Fibroblast of pulmonary artery (primary cell): Measurements from ENCODE around the gene LTBP2.

Experiments used
- DNase-seq: peaks from one replicate; pipeline ENCODE4 v3.0.0-alpha.2; 2010; ENCODE audit warnings: low read depth
- H3K4me3 ChIP-seq: replicated peaks from 2 replicates; pipeline ENCODE4 v1.5.1; 2011; ENCODE audit warnings: low read depth, mild to moderate bottlenecking, control low read depth, low read length, moderate library complexity
- TF ChIP-seq, protein P1 (sequence below): IDR thresholded peaks from 2 replicates; pipeline ENCODE4 v1.5.1; 2011; ENCODE audit warnings: mild to moderate bottlenecking, control low read depth, low read length, inconsistent platforms; ENCODE audit errors: missing control alignments

The LTBP2 gene

DNA sequence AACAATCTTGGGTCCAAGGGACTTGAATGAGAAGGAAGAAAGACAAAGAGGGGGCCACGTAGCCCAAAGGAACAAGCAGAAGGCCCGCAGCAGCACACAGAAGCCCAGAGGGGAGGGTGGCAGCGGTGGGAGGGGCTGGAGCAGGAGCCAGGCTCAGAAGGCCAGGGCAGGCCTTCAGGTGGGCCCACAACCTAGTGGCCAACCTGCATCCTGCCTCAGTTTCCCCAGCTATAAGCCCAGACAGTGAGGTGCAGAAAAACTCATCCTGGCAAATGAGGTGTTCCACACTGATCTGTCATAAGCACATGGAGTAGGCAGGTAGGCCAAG lies 34.1 kb downstream of the LTBP2 start:
- TF ChIP-seq, protein P1, sequence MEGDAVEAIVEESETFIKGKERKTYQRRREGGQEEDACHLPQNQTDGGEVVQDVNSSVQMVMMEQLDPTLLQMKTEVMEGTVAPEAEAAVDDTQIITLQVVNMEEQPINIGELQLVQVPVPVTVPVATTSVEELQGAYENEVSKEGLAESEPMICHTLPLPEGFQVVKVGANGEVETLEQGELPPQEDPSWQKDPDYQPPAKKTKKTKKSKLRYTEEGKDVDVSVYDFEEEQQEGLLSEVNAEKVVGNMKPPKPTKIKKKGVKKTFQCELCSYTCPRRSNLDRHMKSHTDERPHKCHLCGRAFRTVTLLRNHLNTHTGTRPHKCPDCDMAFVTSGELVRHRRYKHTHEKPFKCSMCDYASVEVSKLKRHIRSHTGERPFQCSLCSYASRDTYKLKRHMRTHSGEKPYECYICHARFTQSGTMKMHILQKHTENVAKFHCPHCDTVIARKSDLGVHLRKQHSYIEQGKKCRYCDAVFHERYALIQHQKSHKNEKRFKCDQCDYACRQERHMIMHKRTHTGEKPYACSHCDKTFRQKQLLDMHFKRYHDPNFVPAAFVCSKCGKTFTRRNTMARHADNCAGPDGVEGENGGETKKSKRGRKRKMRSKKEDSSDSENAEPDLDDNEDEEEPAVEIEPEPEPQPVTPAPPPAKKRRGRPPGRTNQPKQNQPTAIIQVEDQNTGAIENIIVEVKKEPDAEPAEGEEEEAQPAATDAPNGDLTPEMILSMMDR: no peak
- DNase-seq: no peak

DNA sequence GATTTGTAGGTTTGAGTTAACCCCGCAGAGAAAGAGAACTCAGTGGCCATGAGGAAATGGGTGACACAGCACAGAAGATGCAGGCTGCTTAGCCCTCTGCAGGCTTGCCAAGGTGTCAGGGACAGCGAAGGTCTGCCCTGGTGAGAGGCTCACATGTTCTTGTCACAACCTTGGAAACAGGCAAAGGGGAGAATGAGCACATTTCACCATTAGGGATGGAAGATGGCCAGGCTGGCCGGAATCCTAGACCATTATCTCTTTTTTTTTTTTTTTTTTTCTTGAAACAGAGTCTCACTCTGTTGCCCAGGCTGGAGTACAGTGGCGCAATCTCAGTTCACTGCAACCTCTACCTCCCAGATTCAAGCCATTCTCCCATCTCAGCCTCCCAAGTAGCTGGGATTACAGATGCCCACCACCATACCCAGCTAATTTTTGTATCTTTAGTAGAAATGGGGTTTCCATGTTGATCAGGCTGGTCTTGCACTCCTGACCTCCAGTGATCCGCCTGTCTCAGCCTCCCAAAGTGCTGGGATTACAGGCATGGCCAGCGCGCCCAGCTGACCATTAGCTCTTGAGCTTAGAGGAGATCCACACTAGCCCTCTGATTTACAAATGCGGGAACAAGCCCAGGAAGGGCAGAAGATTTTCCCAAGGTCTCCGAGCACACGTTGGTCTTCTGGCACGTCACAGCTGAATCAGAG lies 34.6 kb downstream of the LTBP2 start:
- TF ChIP-seq, protein P1: no peak
- H3K4me3 ChIP-seq: no peak overlapping the region
- DNase-seq: peak; percentile 74

More for the DNA sequence above, 34.1 kb downstream of the LTBP2 start:
- H3K4me3 ChIP-seq: no peak overlapping the region

DNA sequence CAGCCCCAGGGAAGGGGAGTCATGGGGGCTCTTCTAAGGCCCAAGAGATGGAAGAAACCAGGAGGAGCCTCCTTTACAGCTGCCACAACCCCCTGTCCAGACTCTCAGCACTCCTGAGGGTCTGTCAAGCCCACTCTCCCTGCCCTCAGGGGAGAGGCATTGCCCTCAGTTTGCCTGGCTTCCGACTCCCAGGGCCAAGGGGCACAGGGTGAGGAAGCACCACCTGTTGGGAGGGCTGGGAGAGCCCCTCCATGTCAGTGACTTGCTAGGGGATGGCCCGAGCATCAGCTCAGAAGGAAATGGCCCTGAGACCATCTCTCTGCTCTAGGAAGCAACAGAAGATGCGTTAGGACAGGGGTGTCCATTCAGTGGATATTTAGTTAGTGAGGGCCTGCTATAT lies 36.1 kb downstream of the LTBP2 start:
- H3K4me3 ChIP-seq: no peak overlapping the region
- TF ChIP-seq, protein P1: no peak
- DNase-seq: no peak

DNA sequence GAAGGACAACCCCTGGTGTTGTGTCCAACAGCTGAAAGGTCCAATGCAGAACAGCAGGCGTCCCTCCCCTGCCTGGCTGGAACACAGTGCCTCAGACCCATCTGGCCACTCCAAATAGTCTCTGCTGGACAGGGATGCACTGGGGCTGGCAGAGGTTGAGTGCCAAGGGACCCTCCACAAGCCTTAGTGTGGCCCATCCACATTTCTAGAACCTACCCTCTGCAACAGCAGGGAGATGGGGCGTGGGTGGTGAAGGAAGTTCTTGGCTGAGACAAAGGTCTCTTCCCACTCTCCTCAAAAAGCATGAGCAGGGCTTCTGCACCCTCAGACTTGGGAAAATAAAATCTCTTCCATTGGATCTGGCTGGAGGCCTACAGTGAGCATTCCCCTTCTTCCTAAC lies 36.5 kb downstream of the LTBP2 start:
- TF ChIP-seq, protein P1: no peak
- no peak for DNase-seq
- no peak overlapping the region for H3K4me3 ChIP-seq

DNA sequence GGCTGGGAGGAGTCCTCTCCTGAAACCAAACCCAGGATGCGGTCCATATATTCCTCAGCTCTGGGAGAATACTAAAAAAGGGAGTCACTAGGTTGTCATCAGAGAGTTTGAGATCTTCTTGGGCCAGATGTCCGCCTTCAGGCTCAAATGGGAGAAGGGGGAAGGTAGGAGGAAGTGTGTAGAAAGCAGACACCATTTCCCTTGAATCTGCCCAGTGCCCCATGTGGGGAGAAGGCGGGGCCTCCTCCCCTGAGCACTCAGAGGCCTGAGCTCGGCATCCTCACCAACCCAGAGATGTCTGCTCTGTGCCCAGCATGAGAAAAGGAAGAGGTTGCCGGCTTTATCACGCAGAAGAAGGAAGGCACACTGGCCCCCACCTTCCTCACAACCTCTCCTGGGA lies 37.3 kb downstream of the LTBP2 start:
- no peak for DNase-seq

DNA sequence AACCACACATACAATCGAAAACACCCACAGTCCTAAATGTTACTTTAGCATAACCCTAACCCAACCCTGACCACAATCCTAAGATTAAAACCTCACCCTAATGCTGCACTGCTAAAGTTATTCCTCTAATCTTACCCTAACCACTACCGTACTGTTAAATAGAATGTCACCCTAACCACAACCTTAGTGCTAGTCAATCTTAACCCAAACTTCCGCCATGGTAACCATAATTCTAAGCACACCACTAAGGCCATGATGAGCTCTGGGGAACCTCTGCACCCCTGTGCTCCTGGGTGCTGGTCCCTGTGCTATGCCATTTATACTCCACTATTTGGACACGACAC lies 38.0 kb downstream of the LTBP2 start:
- TF ChIP-seq, protein P1: no peak
- DNase-seq: no peak
- no peak overlapping the region for H3K4me3 ChIP-seq

More for the DNA sequence above, 37.3 kb downstream of the LTBP2 start:
- TF ChIP-seq, protein P1: no peak
- H3K4me3 ChIP-seq: no peak overlapping the region

DNA sequence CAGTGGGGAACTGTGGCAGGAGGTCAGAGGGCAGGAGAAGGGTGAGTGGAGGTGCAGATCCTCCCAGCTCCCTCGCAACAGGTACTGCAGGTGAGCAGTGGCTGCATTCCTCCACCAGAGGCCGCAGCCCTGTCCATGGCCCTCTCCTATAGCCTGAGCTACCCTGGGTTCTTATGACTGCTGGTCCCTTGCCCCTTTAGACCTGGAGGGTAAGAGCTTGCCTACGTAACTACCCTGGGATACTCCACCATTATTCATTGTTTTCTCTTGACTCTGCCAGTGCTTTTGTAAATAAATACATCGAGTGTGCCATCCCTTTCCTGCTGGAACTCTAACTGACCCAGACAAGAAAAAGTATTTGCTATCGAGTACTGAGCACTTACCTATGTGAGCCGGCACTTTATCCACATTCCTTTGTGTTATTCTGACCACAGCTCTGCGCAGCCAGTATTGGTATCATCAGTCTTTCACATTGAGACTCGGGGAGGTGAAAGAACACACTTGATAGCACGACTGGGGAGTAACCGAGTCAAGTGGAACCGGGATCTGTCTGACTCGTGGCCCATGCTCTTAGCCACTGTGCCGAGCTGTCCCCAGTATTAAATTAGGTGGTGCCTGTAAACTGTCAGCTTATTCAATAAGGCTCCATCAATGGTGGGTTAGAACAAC lies 38.5 kb downstream of the LTBP2 start:
- TF ChIP-seq, protein P1: no peak
- DNase-seq: no peak
- H3K4me3 ChIP-seq: no peak overlapping the region
